HEK293T (cell line): ENCODE data around the gene HNRNPL.

Source experiments
- ARNT ChIP-seq: fragments of 450-650 bp; IDR thresholded peaks from 2 replicates; pipeline ENCODE4 v1.6.1; 2017; ENCODE audit warnings: mild to moderate bottlenecking
- BHLHE40 ChIP-seq: fragments of 450-650 bp; IDR thresholded peaks from 2 replicates; pipeline ENCODE4 v1.6.1; 2016; ENCODE audit warnings: mild to moderate bottlenecking, moderate library complexity, borderline replicate concordance
- ELF4 ChIP-seq: fragments of 450-650 bp; IDR thresholded peaks from 2 replicates; pipeline ENCODE4 v1.6.1; 2017; ENCODE audit warnings: antibody characterized with exemption
- FOXA1 ChIP-seq: fragments of 450-650 bp; IDR thresholded peaks from 2 replicates; pipeline ENCODE4 v1.6.1; 2016; ENCODE audit warnings: mild to moderate bottlenecking
- FOXK2 ChIP-seq: fragments of 450-650 bp; IDR thresholded peaks from 2 replicates; pipeline ENCODE4 v1.6.1; 2016; ENCODE audit warnings: mild to moderate bottlenecking
- HDGF ChIP-seq: fragments of 450-650 bp; IDR thresholded peaks from 2 replicates; pipeline ENCODE4 v1.6.1; 2017; ENCODE audit warnings: antibody characterized with exemption, borderline replicate concordance
- SP1 ChIP-seq: fragments of 450-650 bp; IDR thresholded peaks from 2 replicates; pipeline ENCODE4 v1.6.1; 2017
- SUZ12 ChIP-seq: fragments of 450-650 bp; IDR thresholded peaks from 2 replicates; pipeline ENCODE4 v1.6.1; 2016; ENCODE audit warnings: mild to moderate bottlenecking
- ZNF384 ChIP-seq: fragments of 450-650 bp; IDR thresholded peaks from 2 replicates; pipeline ENCODE4 v1.6.1; 2016

DNA sequence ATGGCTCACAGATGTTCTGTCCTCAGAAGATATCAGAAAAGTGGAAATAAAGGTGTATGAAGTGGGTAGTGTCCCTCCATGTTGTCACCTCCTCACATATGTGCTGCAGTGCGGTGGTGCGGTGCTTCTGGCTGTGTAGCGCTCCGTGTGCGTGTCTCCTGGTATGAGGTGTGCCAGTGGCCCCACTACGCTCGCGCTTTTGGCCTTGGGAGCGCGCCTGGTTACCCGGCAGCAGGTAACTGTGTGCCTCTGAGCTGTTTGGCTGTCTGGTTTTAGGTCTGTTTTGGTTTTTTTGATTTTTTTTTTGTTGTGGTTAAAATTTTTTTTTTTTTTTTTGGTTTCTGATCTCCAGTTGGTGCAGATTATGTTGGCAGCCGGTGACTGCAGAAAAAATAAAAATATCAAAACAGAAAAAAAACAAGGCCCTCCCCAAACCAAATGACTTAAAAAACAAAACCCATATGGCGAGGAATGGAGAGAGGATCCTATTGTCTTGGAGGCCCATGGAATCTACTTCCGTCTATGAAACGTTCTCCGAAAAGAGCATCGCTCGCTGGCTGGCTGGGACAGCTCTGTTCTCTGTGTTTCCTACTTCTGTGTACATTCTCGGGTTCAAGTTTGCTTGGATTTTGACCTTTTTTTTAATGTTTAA lies 7.9 kb downstream of the HNRNPL start:
- TF ChIP-seq SP1 (no peak), HDGF (no peak), BHLHE40 (no peak), FOXK2 (no peak), FOXA1 (no peak), SUZ12 (no peak), ARNT (no peak), ZNF384 (no peak), ELF4 (no peak)
